Measurements from ENCODE around the gene ALK.

Gene ALK

GRCh38 chr2:29363111-29363510 is 558.3 kb downstream of the ALK start:
- TF ChIP-seq CTCF (IDR thresholded peaks at IDR 0.05; ENCODE audit: low read depth, low read length): no peak
- TF ChIP-seq MYC (IDR thresholded peaks at IDR 0.05; ENCODE audit: low read depth, low read length): no peak
- TF ChIP-seq POLR2A (IDR thresholded peaks at IDR 0.05; ENCODE audit: extremely low read depth, insufficient read length): no peak
- no peak for TF ChIP-seq MAX (IDR thresholded peaks at IDR 0.05; ENCODE audit: low read depth, low read length)
- no peak overlapping the region for H3K4me3 ChIP-seq (ENCODE audit: low read depth, low read length)
- DNase-seq (ENCODE audit: low read depth): no peak

DNA sequence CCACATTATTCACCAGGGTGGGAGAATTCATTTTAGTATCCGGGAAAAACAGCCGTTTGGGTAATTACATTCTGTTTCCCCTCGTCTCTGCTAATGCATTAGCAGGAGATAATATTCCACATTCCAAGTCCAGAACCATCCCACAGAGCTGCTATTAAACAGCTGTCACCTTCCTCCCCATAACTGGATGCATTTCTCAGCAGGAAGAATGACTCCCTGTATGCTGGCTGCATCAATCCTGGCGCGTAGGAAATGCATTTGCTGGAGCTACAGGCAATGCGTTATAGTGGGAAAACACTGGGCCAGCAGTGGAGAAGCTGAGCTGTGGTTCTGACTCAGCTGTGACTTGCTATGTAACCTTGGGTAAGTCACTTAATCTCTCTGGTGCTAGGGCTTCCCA is 560.2 kb downstream of the ALK start:
- no peak for TF ChIP-seq MAX (IDR thresholded peaks at IDR 0.05; ENCODE audit: low read depth, low read length)
- no peak for TF ChIP-seq CTCF (IDR thresholded peaks at IDR 0.05; ENCODE audit: low read depth, low read length)
- no peak for TF ChIP-seq POLR2A (IDR thresholded peaks at IDR 0.05; ENCODE audit: extremely low read depth, insufficient read length)
- no peak for TF ChIP-seq MYC (IDR thresholded peaks at IDR 0.05; ENCODE audit: low read depth, low read length)

GRCh38 chr2:29360016-29360784 is 561.2 kb downstream of the ALK start:
- TF ChIP-seq MAX (IDR thresholded peaks at IDR 0.05; ENCODE audit: low read depth, low read length) (no peak), POLR2A (IDR thresholded peaks at IDR 0.05; ENCODE audit: extremely low read depth, insufficient read length) (no peak), MYC (IDR thresholded peaks at IDR 0.05; ENCODE audit: low read depth, low read length) (no peak), CTCF (IDR thresholded peaks at IDR 0.05; ENCODE audit: low read depth, low read length) (no peak)
- DNase-seq (ENCODE audit: low read depth): no peak
- no peak overlapping the region for H3K4me3 ChIP-seq (ENCODE audit: low read depth, low read length)

More for the DNA sequence above, 560.2 kb downstream of the ALK start:
- no peak for DNase-seq (ENCODE audit: low read depth)
- H3K4me3 ChIP-seq (ENCODE audit: low read depth, low read length): no peak overlapping the region

DNA sequence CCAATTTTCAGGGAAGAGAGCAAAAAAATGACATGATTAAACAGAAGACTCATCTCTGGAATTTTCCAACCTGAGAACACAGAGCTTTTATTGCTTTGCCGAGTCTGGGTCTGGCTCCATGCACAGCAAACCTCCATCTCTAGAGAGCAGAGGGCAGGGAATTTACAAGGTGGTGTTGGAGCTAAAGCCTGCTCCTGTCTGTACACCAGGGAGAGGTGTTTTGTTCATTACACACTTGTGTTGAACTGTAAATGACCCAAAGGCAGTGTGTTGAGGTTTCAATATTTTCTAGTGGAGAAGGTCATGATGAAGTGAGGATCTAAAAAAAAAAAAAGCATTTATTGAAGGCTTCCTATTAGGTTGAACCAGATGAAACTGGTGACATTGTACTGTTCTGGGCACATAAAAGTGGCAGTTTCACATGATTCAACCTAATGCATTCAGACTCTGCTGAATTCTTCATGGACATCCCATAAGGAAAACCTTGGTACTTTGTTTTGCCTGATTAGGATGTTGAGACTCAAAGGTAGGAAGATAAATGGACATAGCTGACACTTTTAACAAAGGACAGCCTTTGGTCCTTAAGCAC is 567.9 kb downstream of the ALK start:
- DNase-seq (ENCODE audit: low read depth): no peak
- H3K4me3 ChIP-seq (ENCODE audit: low read depth, low read length): no peak overlapping the region
- TF ChIP-seq MYC (IDR thresholded peaks at IDR 0.05; ENCODE audit: low read depth, low read length): no peak
- TF ChIP-seq CTCF (IDR thresholded peaks at IDR 0.05; ENCODE audit: low read depth, low read length): no peak
- TF ChIP-seq POLR2A (IDR thresholded peaks at IDR 0.05; ENCODE audit: extremely low read depth, insufficient read length): no peak
- no peak for TF ChIP-seq MAX (IDR thresholded peaks at IDR 0.05; ENCODE audit: low read depth, low read length)

DNA sequence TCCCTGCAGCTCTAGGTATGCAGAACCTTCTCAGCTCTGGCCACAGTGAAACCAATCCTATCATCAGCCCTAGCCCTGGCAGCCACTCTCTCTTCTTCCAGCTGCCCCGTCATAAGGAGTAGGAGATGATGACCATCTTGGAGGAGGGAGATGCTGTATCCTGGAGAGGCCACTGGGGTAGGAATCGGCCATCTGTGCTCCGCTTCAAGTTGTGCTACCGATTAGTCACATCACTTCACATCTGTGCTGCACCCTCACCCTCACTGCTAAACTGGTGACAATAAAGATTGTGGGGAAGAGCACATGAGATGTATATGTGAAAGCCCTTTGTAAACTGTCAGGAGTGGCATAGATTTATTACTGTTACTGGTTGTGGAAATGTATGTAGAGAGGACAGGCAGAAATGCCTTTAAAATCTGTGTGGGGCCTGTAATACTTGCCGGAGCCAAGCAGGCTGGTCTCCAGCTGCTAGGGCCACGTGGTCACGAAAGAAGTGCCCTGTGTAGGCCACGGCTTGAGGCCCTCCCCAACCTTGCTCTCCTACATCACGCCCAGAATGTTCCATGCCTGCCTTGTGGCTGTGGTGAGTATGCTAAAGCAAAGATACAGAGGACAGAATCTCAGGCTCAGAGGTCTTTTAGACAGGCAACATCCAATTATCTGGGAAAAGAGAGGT is 569.3 kb downstream of the ALK start:
- no peak for DNase-seq (ENCODE audit: low read depth)
- H3K4me3 ChIP-seq (ENCODE audit: low read depth, low read length): no peak overlapping the region
- TF ChIP-seq CTCF (IDR thresholded peaks at IDR 0.05; ENCODE audit: low read depth, low read length): no peak
- TF ChIP-seq MAX (IDR thresholded peaks at IDR 0.05; ENCODE audit: low read depth, low read length): no peak
- no peak for TF ChIP-seq MYC (IDR thresholded peaks at IDR 0.05; ENCODE audit: low read depth, low read length)
- TF ChIP-seq POLR2A (IDR thresholded peaks at IDR 0.05; ENCODE audit: extremely low read depth, insufficient read length): no peak

Data from NB4 (cell line).